ENCODE data around the gene JOSD2.

The JOSD2 gene

GRCh38 chr19:50511069-50511822 lies at the start of gene JOSD2:
Gene JOSD2, minus strand, starts transcription at chr19:50511191. Its CDS starts 760 bp downstream, at chr19:50510431.
- in situ Hi-C loops (cut with MboI; ENCODE audit: low sequenced_read_pairs): no loop called here

GRCh38 chr19:50559636-50560035 lies 48.6 kb upstream of the JOSD2 start:
- in situ Hi-C loops (cut with MboI; ENCODE audit: low sequenced_read_pairs): no loop called here

GRCh38 chr19:50558449-50558848 lies 47.5 kb upstream of the JOSD2 start:
- in situ Hi-C loops (cut with MboI; ENCODE audit: low sequenced_read_pairs): no loop called here

GRCh38 chr19:50558039-50558438 lies 47.0 kb upstream of the JOSD2 start:
- in situ Hi-C loops (cut with MboI; ENCODE audit: low sequenced_read_pairs): no loop called here

- in situ Hi-C loops (cut with MboI; ENCODE audit: low sequenced_read_pairs): no loop called here
Measured at GRCh38 chr19:50557009-50557613, 46.1 kb upstream of the JOSD2 start.

GRCh38 chr19:50556282-50557008 lies 45.5 kb upstream of the JOSD2 start:
- in situ Hi-C loops (cut with MboI; ENCODE audit: low sequenced_read_pairs): no loop called here

GRCh38 chr19:50555450-50556281 lies 44.7 kb upstream of the JOSD2 start:
- in situ Hi-C loops (cut with MboI; ENCODE audit: low sequenced_read_pairs): no loop called here

GRCh38 chr19:50555033-50555432 lies 44.0 kb upstream of the JOSD2 start:
- in situ Hi-C loops (cut with MboI; ENCODE audit: low sequenced_read_pairs): no loop called here

- in situ Hi-C loops (cut with MboI; ENCODE audit: low sequenced_read_pairs): no loop called here
Measured at GRCh38 chr19:50554212-50554611, 43.2 kb upstream of the JOSD2 start.

GRCh38 chr19:50553134-50553703 lies 42.2 kb upstream of the JOSD2 start:
- in situ Hi-C loops (cut with MboI; ENCODE audit: low sequenced_read_pairs): no loop called here

GRCh38 chr19:50552540-50552939 lies 41.5 kb upstream of the JOSD2 start:
- in situ Hi-C loops (cut with MboI; ENCODE audit: low sequenced_read_pairs): no loop called here

GRCh38 chr19:50551715-50552187 lies 40.8 kb upstream of the JOSD2 start:
- in situ Hi-C loops (cut with MboI; ENCODE audit: low sequenced_read_pairs): no loop called here

GRCh38 chr19:50551034-50551714 lies 40.2 kb upstream of the JOSD2 start:
- in situ Hi-C loops (cut with MboI; ENCODE audit: low sequenced_read_pairs): no loop called here

- in situ Hi-C loops (cut with MboI; ENCODE audit: low sequenced_read_pairs): no loop called here
Measured at GRCh38 chr19:50550594-50550966, 39.6 kb upstream of the JOSD2 start.

- in situ Hi-C loops (cut with MboI; ENCODE audit: low sequenced_read_pairs): no loop called here
Measured at GRCh38 chr19:50549927-50550593, 39.1 kb upstream of the JOSD2 start.

GRCh38 chr19:50549059-50549926 lies 38.3 kb upstream of the JOSD2 start:
- in situ Hi-C loops (cut with MboI; ENCODE audit: low sequenced_read_pairs): no loop called here

- in situ Hi-C loops (cut with MboI; ENCODE audit: low sequenced_read_pairs): no loop called here
Measured at GRCh38 chr19:50548191-50549058, 37.4 kb upstream of the JOSD2 start.

Measured in HL-60/S4 treated with retinoic acid at 250 ng/mL for 4 days and 3 days (cell line).